Measurements from ENCODE around the gene CIART. TPM values are rescaled to one million over a fixed set of nuclear protein-coding genes. Genes with fewer than 3 reads are reported as not detected.

CIART gene
- total RNA-seq, 4 donors from 2014 or later = 2.9 to 7.9 (median 5.4) TPM

- Histone ChIP-seq H3K36me3 (no peaks in the 10 kb centered on the region), H3K4me1 (peaks cover 10 to 17% of the 10 kb centered on the region in 2 donors), H3K27ac (peak overlapping the region in 1 of 3 donors; percentile 91), H3K27me3 (no peaks in the 10 kb centered on the region), H3K9me3 (no peaks in the 10 kb centered on the region), H3K4me3 (replicated peaks in 1 of 3) (no peak overlapping the region)
- DNase-seq = no peak
- TF ChIP-seq POLR2A (IDR thresholded peaks at IDR 0.05) = no peak
- TF ChIP-seq CTCF (IDR thresholded peaks at IDR 0.05) = no peak
- intact Hi-C loops (cut with DNase I) = no loop called here
- WGBS, 2 donors = 83 to 84% methylated on average over 6 of the region's 6 CpGs
Observed at GRCh38 chr1:150280138-150280707, 2.1 kb upstream of the CIART start.

- H3K27me3 ChIP-seq = no peaks in the 10 kb centered on the region
- H3K9me3 ChIP-seq = no peaks in the 10 kb centered on the region
- peak overlapping the region; percentile 78 to 94 (median 91) for H3K27ac ChIP-seq
- peaks cover 10 to 17% of the 10 kb centered on the region in 2 donors for H3K4me1 ChIP-seq
- DNase-seq = peak; percentile 81 to 84
- TF ChIP-seq CTCF (IDR thresholded peaks at IDR 0.05) = peak; percentile 38 to 83 (median 64)
- no peak for TF ChIP-seq POLR2A (IDR thresholded peaks at IDR 0.05)
- H3K36me3 ChIP-seq = peaks cover 0 to 5% of the 10 kb centered on the region in 2 donors
- H3K4me3 ChIP-seq (replicated peaks in 1 of 3) = peak overlapping the region in 2 of 3 donors; percentile 20 to 39
- intact Hi-C loops (cut with DNase I) = no loop called here
- WGBS, 2 donors = 2 to 3% methylated on average over 15 of the region's 15 CpGs
Observed at GRCh38 chr1:150281221-150281757, 1.1 kb upstream of the CIART start.

GRCh38 chr1:150282558-150282958 lies 204 bp downstream of the CIART start:
- WGBS, 2 donors = 1 to 4% methylated on average over 21 of the region's 21 CpGs
- Histone ChIP-seq H3K9me3 (no peaks in the 10 kb centered on the region), H3K27ac (peak overlapping the region; percentile 37 to 94 (median 84)), H3K36me3 (peaks cover 0 to 10% of the 10 kb centered on the region in 2 donors), H3K4me3 (replicated peaks in 1 of 3) (peak overlapping the region in 2 of 3 donors; percentile 39 to 40), H3K4me1 (peaks cover 10 to 17% of the 10 kb centered on the region in 2 donors), H3K27me3 (no peaks in the 10 kb centered on the region)
- intact Hi-C loops (cut with DNase I) = no loop called here
- TF ChIP-seq CTCF (IDR thresholded peaks at IDR 0.05) (no peak), POLR2A (IDR thresholded peaks at IDR 0.05) (peak in 1 of 2 donors; percentile 66)
- no peak for DNase-seq

GRCh38 chr1:150283260-150283659 lies 906 bp downstream of the CIART start:
- Histone ChIP-seq H3K27ac (no peak overlapping the region), H3K36me3 (peaks cover 0 to 10% of the 10 kb centered on the region in 2 donors), H3K27me3 (no peaks in the 10 kb centered on the region), H3K4me3 (replicated peaks in 1 of 3) (peak overlapping the region in 1 of 3 donors; percentile 39), H3K4me1 (peaks cover 10 to 17% of the 10 kb centered on the region in 2 donors), H3K9me3 (no peaks in the 10 kb centered on the region)
- DNase-seq = no peak
- TF ChIP-seq CTCF (IDR thresholded peaks at IDR 0.05) = no peak
- no peak for TF ChIP-seq POLR2A (IDR thresholded peaks at IDR 0.05)
- WGBS, 2 donors = 85 to 86% methylated on average over 11 to 12 of the region's 12 CpGs
- intact Hi-C loops (cut with DNase I) = no loop called here

- no peak for TF ChIP-seq POLR2A (IDR thresholded peaks at IDR 0.05)
- no peak for TF ChIP-seq CTCF (IDR thresholded peaks at IDR 0.05)
- Histone ChIP-seq H3K27ac (no peak overlapping the region), H3K9me3 (no peaks in the 10 kb centered on the region), H3K36me3 (peaks cover 0 to 10% of the 10 kb centered on the region in 2 donors), H3K27me3 (no peaks in the 10 kb centered on the region), H3K4me1 (peaks cover 6% of the 10 kb centered on the region in 2 donors), H3K4me3 (replicated peaks in 1 of 3) (no peak overlapping the region)
- 88 to 98% methylated on average over 1 of the region's 1 CpG for WGBS, 2 donors
- intact Hi-C loops (cut with DNase I) = no loop called here
- no peak for DNase-seq
Observed at GRCh38 chr1:150288382-150288781, 6.0 kb downstream of the CIART start.
